Stomach (tissue), 4 donors: Measurements from ENCODE around the gene KIAA1958.

Experiments used
- POLR2A ChIP-seq, 4 donors: fragments of 450-650 bp; IDR thresholded peaks; one replicate each; pipeline ENCODE4 v1.6.1; 2016; ENCODE audit warnings: antibody characterized with exemption in 4 of 4, control low read depth in 2 of 4, mild to moderate bottlenecking in 1 of 4, moderate library complexity in 1 of 4
- POLR2AphosphoS5 ChIP-seq, 3 donors: sonication (generic); formaldehyde crosslinking; IDR thresholded peaks; one replicate each; pipeline ENCODE4 v1.6.1; 2016; ENCODE audit warnings: antibody characterized with exemption in 3 of 3

- TF ChIP-seq POLR2AphosphoS5 (IDR thresholded peaks at IDR 0.05) (no peak), POLR2A (IDR thresholded peaks at IDR 0.05) (no peak)
Observed at GRCh38 chr9:112505086-112505485, 18.5 kb downstream of the KIAA1958 start.
